ENCODE results near the gene CYP26B1. TPM values are rescaled to one million over a fixed set of nuclear protein-coding genes. Genes with fewer than 3 reads are reported as not detected.

Gene CYP26B1
- total and polyA plus RNA-seq, 11 donors: 0.76 to 5.9 (median 2.1) TPM

DNA sequence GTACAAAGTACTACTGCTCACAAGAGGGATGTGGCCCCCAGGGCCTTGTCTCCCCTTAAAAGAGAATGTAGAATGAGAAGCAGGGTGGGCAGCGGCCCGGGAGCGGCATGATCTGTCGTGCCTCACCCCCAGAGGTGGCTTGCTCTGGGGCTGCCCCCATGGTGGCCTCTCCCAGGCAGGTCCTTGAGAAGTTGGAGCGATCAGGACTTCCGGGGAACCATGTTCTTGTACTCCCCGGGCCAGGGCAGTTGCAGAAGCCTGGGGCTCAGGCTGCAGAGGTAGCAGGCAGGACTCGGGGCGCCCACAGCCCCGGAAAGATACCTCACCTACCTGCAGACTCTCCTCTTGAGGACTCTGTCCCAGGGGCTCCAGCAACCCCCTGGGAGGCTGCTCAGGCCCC lies 62.6 kb downstream of the CYP26B1 start:
- no peak overlapping the region for H3K4me3 ChIP-seq
- no peak for DNase-seq
- H3K27ac ChIP-seq: no peak overlapping the region
- 90 to 93% (median 92%) methylated on average over 9 to 10 of the region's 10 CpGs for WGBS, 4 donors
- no peaks in the 10 kb centered on the region for H3K27me3 ChIP-seq
- intact Hi-C loops (cut with DNase I): loop anchor here in 1 of 10 donors (2.0 kb wide), 1 partner anchor 72 kb away; no protein-coding TSS in a partner anchor
- H3K9me3 ChIP-seq: peaks cover 0 to 3% (median 0%) of the 10 kb centered on the region in 12 donors
- ATAC-seq: no peak
- H3K4me1 ChIP-seq: no peaks in the 10 kb centered on the region
- TF ChIP-seq, protein P1, sequence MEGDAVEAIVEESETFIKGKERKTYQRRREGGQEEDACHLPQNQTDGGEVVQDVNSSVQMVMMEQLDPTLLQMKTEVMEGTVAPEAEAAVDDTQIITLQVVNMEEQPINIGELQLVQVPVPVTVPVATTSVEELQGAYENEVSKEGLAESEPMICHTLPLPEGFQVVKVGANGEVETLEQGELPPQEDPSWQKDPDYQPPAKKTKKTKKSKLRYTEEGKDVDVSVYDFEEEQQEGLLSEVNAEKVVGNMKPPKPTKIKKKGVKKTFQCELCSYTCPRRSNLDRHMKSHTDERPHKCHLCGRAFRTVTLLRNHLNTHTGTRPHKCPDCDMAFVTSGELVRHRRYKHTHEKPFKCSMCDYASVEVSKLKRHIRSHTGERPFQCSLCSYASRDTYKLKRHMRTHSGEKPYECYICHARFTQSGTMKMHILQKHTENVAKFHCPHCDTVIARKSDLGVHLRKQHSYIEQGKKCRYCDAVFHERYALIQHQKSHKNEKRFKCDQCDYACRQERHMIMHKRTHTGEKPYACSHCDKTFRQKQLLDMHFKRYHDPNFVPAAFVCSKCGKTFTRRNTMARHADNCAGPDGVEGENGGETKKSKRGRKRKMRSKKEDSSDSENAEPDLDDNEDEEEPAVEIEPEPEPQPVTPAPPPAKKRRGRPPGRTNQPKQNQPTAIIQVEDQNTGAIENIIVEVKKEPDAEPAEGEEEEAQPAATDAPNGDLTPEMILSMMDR (IDR thresholded peaks at IDR 0.05): no peak
- TF ChIP-seq POLR2A (IDR thresholded peaks at IDR 0.05): no peak
- H3K36me3 ChIP-seq: no peaks in the 10 kb centered on the region

DNA sequence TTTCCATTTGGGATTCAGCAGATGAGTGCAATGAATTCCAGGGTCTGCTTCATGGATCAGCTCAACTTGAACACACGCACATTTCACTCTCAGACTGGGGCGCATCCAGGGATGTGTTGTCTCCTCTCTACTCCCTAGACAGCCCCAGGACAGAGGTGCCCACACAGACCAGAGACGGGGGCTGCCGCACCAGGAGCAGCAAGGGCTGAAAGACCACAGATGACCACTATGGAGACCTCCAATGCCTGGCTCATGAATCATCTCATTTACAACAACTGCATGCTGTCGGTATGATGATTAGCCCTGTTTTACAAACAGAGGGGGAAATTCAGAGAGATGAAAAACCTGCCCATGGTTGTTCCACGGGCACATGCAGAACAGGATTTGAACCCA lies 63.1 kb downstream of the CYP26B1 start:
- Histone ChIP-seq H3K4me1 (no peaks in the 10 kb centered on the region), H3K27me3 (no peaks in the 10 kb centered on the region), H3K9me3 (peaks cover 0 to 3% (median 0%) of the 10 kb centered on the region in 12 donors), H3K36me3 (no peaks in the 10 kb centered on the region), H3K4me3 (no peak overlapping the region), H3K27ac (no peak overlapping the region)
- TF ChIP-seq, protein P1 (IDR thresholded peaks at IDR 0.05): no peak
- TF ChIP-seq POLR2A (IDR thresholded peaks at IDR 0.05): no peak
- no peak for ATAC-seq
- intact Hi-C loops (cut with DNase I): loop anchor here in 1 of 10 donors (2.0 kb wide), 1 partner anchor 72 kb away; no protein-coding TSS in a partner anchor
- DNase-seq: no peak
- WGBS, 4 donors: 86 to 91% (median 89%) methylated on average over 6 of the region's 6 CpGs

DNA sequence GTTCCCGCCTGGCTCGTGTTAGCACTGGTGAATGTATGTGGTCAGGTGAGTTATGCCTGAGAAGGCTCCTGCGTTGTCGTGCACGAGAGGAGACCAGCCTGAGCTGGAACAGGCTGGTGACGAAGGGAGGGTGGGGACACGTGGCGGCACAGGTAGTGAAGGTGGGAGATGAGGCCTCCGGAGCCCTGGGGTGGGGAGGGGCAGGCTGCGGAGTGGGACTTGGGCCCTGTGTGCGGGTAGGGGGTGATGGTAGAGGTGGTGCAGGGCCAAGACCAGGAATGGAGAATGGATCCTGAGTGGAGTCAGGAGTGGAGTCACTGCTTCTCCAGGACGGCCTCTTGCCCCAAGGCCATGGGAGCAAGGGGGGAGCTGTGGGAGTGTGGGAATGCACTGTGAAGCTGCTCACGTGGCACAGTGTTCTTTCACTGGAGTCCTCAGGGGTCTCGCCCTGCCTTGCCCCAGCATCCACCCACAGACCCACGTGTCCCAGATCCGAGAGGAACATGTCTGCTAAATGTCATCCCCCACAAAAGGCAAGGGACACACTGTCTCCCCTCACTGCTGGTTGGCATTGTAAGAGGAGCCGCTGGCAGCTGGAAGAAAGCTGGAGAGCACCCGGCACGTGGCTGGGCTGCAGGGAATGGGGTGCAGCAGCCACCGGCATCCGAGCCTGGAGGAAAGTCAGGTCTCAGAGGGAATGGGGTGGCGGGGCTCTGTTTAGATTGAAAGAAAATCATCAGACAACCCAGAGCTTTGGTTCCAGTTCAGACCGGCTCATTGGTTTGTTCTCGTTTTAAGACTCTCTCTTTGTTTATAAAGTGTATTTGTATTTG lies 63.7 kb downstream of the CYP26B1 start:
- DNase-seq: no peak
- TF ChIP-seq POLR2A (IDR thresholded peaks at IDR 0.05): no peak
- TF ChIP-seq, protein P1 (IDR thresholded peaks at IDR 0.05): no peak
- WGBS, 4 donors: 77 to 85% (median 82%) methylated on average over 24 of the region's 24 CpGs
- no peak overlapping the region for H3K4me3 ChIP-seq
- H3K27ac ChIP-seq: no peak overlapping the region
- peaks cover 0 to 3% (median 0%) of the 10 kb centered on the region in 12 donors for H3K9me3 ChIP-seq
- no peaks in the 10 kb centered on the region for H3K4me1 ChIP-seq
- H3K27me3 ChIP-seq: no peaks in the 10 kb centered on the region
- no peak for ATAC-seq
- intact Hi-C loops (cut with DNase I): loop anchor here in 1 of 10 donors (2.0 kb wide), 1 partner anchor 73 kb away; no protein-coding TSS in a partner anchor
- H3K36me3 ChIP-seq: no peaks in the 10 kb centered on the region

DNA sequence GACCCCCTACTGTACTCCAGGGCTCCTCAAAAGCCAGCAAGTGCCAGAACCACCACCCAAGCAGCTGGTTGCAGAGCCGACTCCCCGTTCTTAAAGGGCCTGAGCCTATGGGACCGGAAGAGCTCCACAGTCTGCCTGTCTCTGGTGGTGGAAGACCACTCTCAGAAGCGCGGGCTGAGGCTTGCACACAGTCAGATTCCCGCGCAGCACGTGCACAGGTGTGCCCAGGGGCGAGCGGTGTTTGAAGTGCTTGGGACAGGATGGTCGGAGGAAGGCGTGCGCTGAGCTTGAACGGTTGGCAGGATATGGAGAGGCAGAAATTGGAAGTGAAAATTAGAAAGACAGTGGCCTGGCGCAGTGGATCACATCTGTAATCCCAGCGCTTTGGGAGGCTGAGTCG lies 64.8 kb downstream of the CYP26B1 start:
- Histone ChIP-seq H3K27me3 (no peaks in the 10 kb centered on the region), H3K4me1 (no peaks in the 10 kb centered on the region), H3K9me3 (peaks cover 0 to 3% (median 0%) of the 10 kb centered on the region in 12 donors), H3K36me3 (no peaks in the 10 kb centered on the region), H3K27ac (no peak overlapping the region), H3K4me3 (no peak overlapping the region)
- WGBS, 4 donors: 86 to 92% (median 90%) methylated on average over 17 of the region's 17 CpGs
- DNase-seq (no peak), ATAC-seq (no peak)
- TF ChIP-seq, protein P1 (IDR thresholded peaks at IDR 0.05): no peak
- no peak for TF ChIP-seq POLR2A (IDR thresholded peaks at IDR 0.05)
- intact Hi-C loops (cut with DNase I): no loop called here

All from heart left ventricle (tissue), 16 donors.